ENCODE results near the gene DHCR7.

Gene DHCR7

DNA sequence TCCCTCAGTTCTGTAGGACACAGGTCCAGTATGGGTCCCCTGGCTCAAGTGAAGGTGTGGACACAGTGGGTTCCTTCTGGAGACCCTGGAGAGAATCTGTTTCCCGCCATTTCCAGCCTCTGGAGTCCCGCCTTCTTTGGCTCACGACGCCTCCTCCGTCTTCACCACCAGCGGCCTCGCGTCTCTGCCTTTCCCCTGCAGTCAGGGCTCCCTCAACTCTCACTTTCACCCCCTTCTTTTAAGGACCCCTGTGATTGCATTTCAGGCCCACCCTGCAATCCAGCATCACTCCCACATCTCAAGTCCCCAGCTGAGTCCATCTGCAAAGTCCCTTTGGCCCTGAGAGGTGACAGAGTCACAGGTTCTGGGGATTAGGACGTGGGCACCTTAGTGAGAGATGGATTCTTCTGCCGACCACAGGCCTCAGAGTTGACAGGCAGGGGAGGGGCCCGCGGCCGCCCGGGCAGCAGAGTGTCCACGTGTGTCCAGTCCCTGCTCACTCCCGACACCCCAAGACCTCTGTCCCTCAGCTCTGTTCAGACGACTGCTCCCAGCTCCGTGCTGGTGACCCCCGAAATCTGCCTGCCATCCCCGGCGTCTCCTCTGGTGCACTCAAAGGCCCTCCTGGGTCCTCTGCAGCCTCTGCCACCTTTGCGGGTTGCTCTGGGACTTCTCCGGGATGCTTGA is 42.0 kb upstream of the DHCR7 start:
- Histone ChIP-seq H3K9me2 (replicated peaks; ENCODE audit: insufficient read depth, low read length) (no peaks in the 10 kb centered on the region), H3K79me2 (ENCODE audit: insufficient read depth, low read length) (no peaks in the 10 kb centered on the region), H3K27me3 (ENCODE audit: low read length) (no peaks in the 10 kb centered on the region), H3F3A (ENCODE audit: insufficient read depth) (no peaks in the 10 kb centered on the region), H3K9ac (ENCODE audit: low read length) (no peak overlapping the region), H2AFZ (ENCODE audit: low read depth, low read length, severe bottlenecking) (no peak overlapping the region), H3K36me3 (ENCODE audit: low read length) (no peaks in the 10 kb centered on the region), H3K4me2 (ENCODE audit: low read depth, low read length, poor library complexity, severe bottlenecking) (no peak overlapping the region), H3K9me3 (ENCODE audit: insufficient read depth, low read length) (no peaks in the 10 kb centered on the region), H4K20me1 (ENCODE audit: low read depth, low read length) (no peaks in the 10 kb centered on the region), H3K27ac (ENCODE audit: low read depth, low read length) (no peak overlapping the region), H3K4me3 (ENCODE audit: insufficient read depth, low read length, poor library complexity, severe bottlenecking) (no peak overlapping the region)
- TF ChIP-seq, protein P1, sequence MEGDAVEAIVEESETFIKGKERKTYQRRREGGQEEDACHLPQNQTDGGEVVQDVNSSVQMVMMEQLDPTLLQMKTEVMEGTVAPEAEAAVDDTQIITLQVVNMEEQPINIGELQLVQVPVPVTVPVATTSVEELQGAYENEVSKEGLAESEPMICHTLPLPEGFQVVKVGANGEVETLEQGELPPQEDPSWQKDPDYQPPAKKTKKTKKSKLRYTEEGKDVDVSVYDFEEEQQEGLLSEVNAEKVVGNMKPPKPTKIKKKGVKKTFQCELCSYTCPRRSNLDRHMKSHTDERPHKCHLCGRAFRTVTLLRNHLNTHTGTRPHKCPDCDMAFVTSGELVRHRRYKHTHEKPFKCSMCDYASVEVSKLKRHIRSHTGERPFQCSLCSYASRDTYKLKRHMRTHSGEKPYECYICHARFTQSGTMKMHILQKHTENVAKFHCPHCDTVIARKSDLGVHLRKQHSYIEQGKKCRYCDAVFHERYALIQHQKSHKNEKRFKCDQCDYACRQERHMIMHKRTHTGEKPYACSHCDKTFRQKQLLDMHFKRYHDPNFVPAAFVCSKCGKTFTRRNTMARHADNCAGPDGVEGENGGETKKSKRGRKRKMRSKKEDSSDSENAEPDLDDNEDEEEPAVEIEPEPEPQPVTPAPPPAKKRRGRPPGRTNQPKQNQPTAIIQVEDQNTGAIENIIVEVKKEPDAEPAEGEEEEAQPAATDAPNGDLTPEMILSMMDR (IDR thresholded peaks at IDR 0.05; ENCODE audit: insufficient read depth, low read length, poor library complexity, severe bottlenecking), result no peak
- TF ChIP-seq EZH2phosphoT487 (conservative IDR thresholded peaks at IDR 0.05; ENCODE audit: low read length), result no peak

DNA sequence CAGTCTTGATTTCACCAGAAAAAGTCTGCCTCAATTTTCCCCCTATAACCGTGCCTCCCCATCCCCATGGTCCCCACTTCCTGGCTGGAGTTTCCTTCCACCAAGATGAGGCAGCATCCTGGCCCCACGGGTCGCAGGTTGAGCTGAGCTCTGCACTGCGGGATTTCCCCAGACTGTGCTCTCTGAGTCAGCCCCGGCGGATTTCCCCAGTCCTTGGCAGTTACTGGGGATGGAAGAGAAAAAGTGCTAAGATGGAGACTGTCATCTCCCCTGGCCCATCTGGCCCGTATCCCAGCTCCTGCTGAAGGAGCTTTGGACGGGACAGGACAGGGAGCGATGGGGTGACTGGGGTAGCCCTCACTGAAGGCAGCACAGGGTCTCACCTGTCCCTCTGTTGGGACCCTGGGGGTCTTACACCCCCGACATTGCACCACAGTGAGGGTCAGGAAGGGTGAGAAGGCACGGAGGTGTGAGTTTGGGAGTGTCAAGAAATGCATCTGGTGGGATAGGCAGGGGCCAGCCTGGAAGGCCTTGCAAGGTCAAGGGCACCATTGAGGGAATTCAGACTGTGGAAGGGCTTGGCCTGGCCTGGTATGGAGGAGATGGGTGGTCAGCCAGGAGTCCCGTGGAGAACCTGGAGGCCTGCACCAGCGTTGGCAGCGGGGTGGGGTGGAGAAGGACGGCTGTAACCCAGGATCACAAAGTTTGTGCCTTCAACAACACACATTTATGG is 41.3 kb upstream of the DHCR7 start:
- Histone ChIP-seq H3K9me2 (replicated peaks; ENCODE audit: insufficient read depth, low read length) (no peaks in the 10 kb centered on the region), H3K27ac (ENCODE audit: low read depth, low read length) (no peak overlapping the region), H3K9me3 (ENCODE audit: insufficient read depth, low read length) (no peaks in the 10 kb centered on the region), H2AFZ (ENCODE audit: low read depth, low read length, severe bottlenecking) (no peak overlapping the region), H3K9ac (ENCODE audit: low read length) (no peak overlapping the region), H3K36me3 (ENCODE audit: low read length) (no peaks in the 10 kb centered on the region), H4K20me1 (ENCODE audit: low read depth, low read length) (no peaks in the 10 kb centered on the region), H3F3A (ENCODE audit: insufficient read depth) (no peaks in the 10 kb centered on the region), H3K4me2 (ENCODE audit: low read depth, low read length, poor library complexity, severe bottlenecking) (no peak overlapping the region), H3K27me3 (ENCODE audit: low read length) (no peaks in the 10 kb centered on the region), H3K79me2 (ENCODE audit: insufficient read depth, low read length) (no peaks in the 10 kb centered on the region), H3K4me3 (ENCODE audit: insufficient read depth, low read length, poor library complexity, severe bottlenecking) (no peak overlapping the region)
- TF ChIP-seq, protein P1 (IDR thresholded peaks at IDR 0.05; ENCODE audit: insufficient read depth, low read length, poor library complexity, severe bottlenecking), result no peak
- TF ChIP-seq EZH2phosphoT487 (conservative IDR thresholded peaks at IDR 0.05; ENCODE audit: low read length), result no peak

DNA sequence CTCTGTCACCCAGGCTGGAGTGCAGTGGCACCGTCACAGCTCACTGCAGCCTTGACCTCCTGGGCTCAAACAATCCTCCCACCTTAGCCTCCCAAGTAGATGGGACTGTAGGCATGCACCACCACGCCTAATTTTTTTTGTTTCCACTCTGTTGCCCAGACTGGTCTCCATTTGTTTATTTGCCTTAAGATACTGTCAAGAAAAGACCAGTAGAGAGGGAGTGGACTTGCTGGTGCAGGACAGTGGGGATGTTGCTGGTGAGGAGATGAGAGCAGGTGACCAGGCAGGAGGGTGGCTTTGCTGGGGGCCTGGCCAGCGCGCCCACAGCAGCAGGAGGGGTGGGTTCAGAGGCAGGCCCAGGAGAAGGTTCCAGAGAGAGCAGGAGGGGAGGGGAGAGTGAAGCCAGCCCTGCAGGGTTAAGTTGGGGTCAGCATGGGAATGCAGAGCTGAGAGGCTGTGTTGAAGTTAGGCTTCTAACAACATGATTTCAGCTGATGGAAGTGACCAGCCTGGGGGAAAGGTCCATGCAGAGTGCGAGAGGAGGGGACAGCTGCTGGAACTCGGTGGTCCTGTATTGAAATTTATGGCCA is 40.6 kb upstream of the DHCR7 start:
- Histone ChIP-seq H2AFZ (ENCODE audit: low read depth, low read length, severe bottlenecking) (no peak overlapping the region), H3K36me3 (ENCODE audit: low read length) (no peaks in the 10 kb centered on the region), H3K9me3 (ENCODE audit: insufficient read depth, low read length) (no peaks in the 10 kb centered on the region), H3K9me2 (replicated peaks; ENCODE audit: insufficient read depth, low read length) (no peaks in the 10 kb centered on the region), H3K9ac (ENCODE audit: low read length) (no peak overlapping the region), H3K4me2 (ENCODE audit: low read depth, low read length, poor library complexity, severe bottlenecking) (no peak overlapping the region), H3K4me3 (ENCODE audit: insufficient read depth, low read length, poor library complexity, severe bottlenecking) (no peak overlapping the region), H4K20me1 (ENCODE audit: low read depth, low read length) (no peaks in the 10 kb centered on the region), H3K27me3 (ENCODE audit: low read length) (no peaks in the 10 kb centered on the region), H3F3A (ENCODE audit: insufficient read depth) (no peaks in the 10 kb centered on the region), H3K79me2 (ENCODE audit: insufficient read depth, low read length) (no peaks in the 10 kb centered on the region), H3K27ac (ENCODE audit: low read depth, low read length) (no peak overlapping the region)
- TF ChIP-seq, protein P1 (IDR thresholded peaks at IDR 0.05; ENCODE audit: insufficient read depth, low read length, poor library complexity, severe bottlenecking), result no peak
- TF ChIP-seq EZH2phosphoT487 (conservative IDR thresholded peaks at IDR 0.05; ENCODE audit: low read length), result no peak

All from SU-DHL-6 (cell line).